Measurements from ENCODE around the gene TAF11L14.
"Not testable (repeated sequence)": the region's sequence is repeated elsewhere in the genome, so short reads cannot be mapped to it uniquely, and the experiment has no call there.

DNA sequence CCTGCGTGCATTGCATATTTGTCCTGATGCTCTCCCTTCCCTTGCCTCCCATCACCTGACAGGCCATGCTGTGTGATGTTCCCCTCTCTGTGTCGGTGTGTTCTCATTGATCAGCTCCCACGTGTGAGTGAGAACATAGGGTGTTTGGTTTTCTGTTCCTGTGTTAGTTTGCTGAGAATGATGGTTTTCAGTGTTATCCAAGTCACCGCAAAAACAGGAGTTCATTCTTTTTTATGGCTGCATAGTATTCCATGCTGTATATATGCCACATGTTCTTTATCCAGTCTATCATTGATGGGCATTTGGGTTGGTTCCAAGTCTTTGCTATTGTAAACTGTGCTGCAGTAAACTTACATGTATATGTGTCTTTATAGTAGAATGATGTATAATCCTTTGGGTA, 26.8 kb upstream of the TAF11L14 start:
- TF ChIP-seq, protein P1, sequence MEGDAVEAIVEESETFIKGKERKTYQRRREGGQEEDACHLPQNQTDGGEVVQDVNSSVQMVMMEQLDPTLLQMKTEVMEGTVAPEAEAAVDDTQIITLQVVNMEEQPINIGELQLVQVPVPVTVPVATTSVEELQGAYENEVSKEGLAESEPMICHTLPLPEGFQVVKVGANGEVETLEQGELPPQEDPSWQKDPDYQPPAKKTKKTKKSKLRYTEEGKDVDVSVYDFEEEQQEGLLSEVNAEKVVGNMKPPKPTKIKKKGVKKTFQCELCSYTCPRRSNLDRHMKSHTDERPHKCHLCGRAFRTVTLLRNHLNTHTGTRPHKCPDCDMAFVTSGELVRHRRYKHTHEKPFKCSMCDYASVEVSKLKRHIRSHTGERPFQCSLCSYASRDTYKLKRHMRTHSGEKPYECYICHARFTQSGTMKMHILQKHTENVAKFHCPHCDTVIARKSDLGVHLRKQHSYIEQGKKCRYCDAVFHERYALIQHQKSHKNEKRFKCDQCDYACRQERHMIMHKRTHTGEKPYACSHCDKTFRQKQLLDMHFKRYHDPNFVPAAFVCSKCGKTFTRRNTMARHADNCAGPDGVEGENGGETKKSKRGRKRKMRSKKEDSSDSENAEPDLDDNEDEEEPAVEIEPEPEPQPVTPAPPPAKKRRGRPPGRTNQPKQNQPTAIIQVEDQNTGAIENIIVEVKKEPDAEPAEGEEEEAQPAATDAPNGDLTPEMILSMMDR (IDR thresholded peaks at IDR 0.05): not testable (repeated sequence)
- TF ChIP-seq POLR2A (IDR thresholded peaks at IDR 0.05): not testable (repeated sequence)
